Measurements from ENCODE around the gene MED14. TPM values are rescaled to one million over a fixed set of nuclear protein-coding genes. Genes with fewer than 3 reads are reported as not detected.

The MED14 gene
- total RNA-seq, 1 donor from 2014 or later = 53.0 TPM

DNA sequence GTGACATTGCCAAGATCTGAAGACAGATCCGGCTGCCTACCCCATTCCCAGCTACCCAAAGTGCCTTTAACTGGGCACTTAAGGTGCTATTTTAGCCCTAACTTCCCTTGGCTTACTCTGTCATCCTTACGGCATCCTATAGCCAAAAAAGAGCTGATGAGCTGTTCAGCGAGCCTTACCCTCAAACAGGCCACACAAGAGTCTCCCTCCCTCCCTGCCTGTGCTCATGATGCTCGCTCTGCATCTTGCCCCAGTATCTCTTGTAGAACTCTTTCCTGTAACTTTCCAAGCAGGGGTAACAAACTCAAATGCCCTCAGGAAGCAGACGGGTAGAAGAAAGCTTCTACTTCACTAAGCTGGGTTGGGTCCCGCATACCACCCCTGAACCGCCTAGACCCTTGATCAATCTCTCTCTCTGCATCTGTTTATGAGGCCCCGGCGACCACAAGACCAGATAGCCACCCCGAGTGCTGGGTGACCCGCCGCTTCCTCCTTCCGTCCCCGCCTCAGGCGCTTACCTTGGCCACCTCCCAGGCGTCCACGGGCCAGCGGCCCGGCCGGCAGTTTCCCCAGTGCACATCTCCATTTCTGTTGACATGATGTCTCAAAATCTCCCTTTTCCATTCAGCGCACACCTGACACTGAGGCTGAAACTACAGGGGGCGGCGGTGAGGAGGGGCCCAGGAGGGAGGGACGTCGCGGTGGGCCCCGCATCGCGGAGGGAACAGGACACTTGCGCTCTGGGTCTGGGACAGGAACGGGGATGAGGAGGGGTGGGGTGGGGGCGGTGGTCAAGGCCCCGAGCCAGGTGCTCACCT, 88.6 kb downstream of the MED14 start:
- H3K4me1 Mint-ChIP-seq (ENCODE audit: unreplicated experiment) = peaks cover 27% of the 10 kb centered on the region
- peaks cover 3% of the 10 kb centered on the region for H3K36me3 Mint-ChIP-seq (ENCODE audit: unreplicated experiment)
- peak overlapping the region; percentile 86 for H3K4me3 Mint-ChIP-seq (ENCODE audit: unreplicated experiment)
- H3K27me3 Mint-ChIP-seq (ENCODE audit: unreplicated experiment) = no peaks in the 10 kb centered on the region
- DNase-seq (ENCODE audit: extremely low spot score, unreplicated experiment) = no peak
- TF ChIP-seq, protein P1, sequence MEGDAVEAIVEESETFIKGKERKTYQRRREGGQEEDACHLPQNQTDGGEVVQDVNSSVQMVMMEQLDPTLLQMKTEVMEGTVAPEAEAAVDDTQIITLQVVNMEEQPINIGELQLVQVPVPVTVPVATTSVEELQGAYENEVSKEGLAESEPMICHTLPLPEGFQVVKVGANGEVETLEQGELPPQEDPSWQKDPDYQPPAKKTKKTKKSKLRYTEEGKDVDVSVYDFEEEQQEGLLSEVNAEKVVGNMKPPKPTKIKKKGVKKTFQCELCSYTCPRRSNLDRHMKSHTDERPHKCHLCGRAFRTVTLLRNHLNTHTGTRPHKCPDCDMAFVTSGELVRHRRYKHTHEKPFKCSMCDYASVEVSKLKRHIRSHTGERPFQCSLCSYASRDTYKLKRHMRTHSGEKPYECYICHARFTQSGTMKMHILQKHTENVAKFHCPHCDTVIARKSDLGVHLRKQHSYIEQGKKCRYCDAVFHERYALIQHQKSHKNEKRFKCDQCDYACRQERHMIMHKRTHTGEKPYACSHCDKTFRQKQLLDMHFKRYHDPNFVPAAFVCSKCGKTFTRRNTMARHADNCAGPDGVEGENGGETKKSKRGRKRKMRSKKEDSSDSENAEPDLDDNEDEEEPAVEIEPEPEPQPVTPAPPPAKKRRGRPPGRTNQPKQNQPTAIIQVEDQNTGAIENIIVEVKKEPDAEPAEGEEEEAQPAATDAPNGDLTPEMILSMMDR (IDR thresholded peaks at IDR 0.05) = no peak
- no peaks in the 10 kb centered on the region for H3K9me3 Mint-ChIP-seq (ENCODE audit: unreplicated experiment)
- H3K27ac Mint-ChIP-seq (ENCODE audit: unreplicated experiment) = peak overlapping the region; percentile 81

DNA sequence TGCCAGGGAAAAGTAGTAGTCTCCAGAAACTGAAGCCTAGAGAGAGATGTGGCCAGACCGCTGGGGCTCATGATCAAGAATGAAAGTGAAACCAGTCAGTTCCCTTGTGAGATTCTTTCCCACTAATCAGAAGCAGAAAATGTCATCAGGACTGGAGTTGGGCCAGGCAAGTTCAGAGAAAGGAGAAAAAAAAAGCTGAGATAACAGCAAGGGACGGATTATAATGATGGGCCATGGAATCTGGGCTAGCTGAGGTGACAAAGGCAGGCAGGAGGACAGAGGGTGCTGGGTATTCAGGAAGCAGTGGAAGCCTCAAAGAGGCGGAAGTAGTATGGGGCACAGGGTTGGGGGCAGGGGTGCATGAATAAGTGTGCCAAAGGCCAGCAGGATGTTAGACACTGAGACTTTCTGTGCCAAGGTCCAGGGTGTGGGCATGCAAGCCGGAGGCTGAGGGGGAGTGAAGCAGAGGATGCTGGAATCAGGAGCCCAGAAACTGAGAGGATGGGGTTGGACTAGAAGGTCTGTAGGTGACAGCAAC, 90.5 kb downstream of the MED14 start:
- peak overlapping the region; percentile 96 for H3K27ac Mint-ChIP-seq (ENCODE audit: unreplicated experiment)
- peaks cover 27% of the 10 kb centered on the region for H3K4me1 Mint-ChIP-seq (ENCODE audit: unreplicated experiment)
- peak overlapping the region; percentile 75 for H3K4me3 Mint-ChIP-seq (ENCODE audit: unreplicated experiment)
- TF ChIP-seq, protein P1 (IDR thresholded peaks at IDR 0.05) = no peak
- DNase-seq (ENCODE audit: extremely low spot score, unreplicated experiment) = no peak
- H3K27me3 Mint-ChIP-seq (ENCODE audit: unreplicated experiment) = no peaks in the 10 kb centered on the region
- H3K36me3 Mint-ChIP-seq (ENCODE audit: unreplicated experiment) = peaks cover 3% of the 10 kb centered on the region
- H3K9me3 Mint-ChIP-seq (ENCODE audit: unreplicated experiment) = no peaks in the 10 kb centered on the region

DNA sequence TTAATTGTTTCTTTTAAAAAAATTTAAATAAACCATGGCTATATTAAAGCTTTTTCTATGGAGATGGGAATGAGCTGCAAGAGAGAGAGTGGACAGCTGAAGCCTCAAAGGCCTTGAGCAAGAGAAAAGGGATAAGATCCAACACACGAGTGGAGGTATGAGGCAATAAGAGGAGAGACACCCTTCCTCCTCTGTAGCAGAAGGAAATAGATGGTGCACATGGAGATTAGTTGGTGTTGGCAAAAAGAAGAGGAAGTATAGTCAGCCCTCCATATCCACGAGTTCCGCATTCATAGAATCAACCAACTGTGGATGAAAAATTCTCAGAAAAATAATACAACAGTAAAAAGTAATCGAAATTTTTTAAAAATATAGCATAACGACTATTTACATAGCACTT, 91.2 kb downstream of the MED14 start:
- no peak for DNase-seq (ENCODE audit: extremely low spot score, unreplicated experiment)
- peaks cover 27% of the 10 kb centered on the region for H3K4me1 Mint-ChIP-seq (ENCODE audit: unreplicated experiment)
- H3K36me3 Mint-ChIP-seq (ENCODE audit: unreplicated experiment) = peaks cover 3% of the 10 kb centered on the region
- no peaks in the 10 kb centered on the region for H3K27me3 Mint-ChIP-seq (ENCODE audit: unreplicated experiment)
- H3K27ac Mint-ChIP-seq (ENCODE audit: unreplicated experiment) = peak overlapping the region; percentile 64
- peak overlapping the region; percentile 20 for H3K4me3 Mint-ChIP-seq (ENCODE audit: unreplicated experiment)
- TF ChIP-seq, protein P1 (IDR thresholded peaks at IDR 0.05) = no peak
- no peaks in the 10 kb centered on the region for H3K9me3 Mint-ChIP-seq (ENCODE audit: unreplicated experiment)

DNA sequence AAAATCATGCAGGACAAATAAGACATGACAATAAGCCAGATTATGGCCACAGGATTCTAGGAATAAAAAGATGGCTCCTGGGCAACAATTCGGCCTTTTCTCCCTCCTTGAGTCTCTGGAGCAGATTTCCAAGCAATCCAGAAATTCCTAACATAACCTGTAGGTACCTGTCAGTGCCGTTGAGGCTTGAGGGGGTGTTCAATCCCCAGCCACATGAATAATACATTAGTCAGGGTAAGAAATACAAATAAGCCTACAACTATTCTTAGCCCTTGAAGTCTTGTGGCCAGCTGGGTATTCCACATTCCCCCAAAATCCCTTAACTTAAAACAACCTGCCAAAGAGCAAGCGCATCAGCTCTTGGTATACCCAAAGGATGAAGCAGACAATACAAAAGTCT, 97.7 kb downstream of the MED14 start:
- no peak for DNase-seq (ENCODE audit: extremely low spot score, unreplicated experiment)
- Mint-ChIP-seq H3K9me3 (ENCODE audit: unreplicated experiment) (no peaks in the 10 kb centered on the region), H3K27me3 (ENCODE audit: unreplicated experiment) (no peaks in the 10 kb centered on the region), H3K36me3 (ENCODE audit: unreplicated experiment) (peaks cover 27% of the 10 kb centered on the region), H3K4me3 (ENCODE audit: unreplicated experiment) (no peak overlapping the region), H3K4me1 (ENCODE audit: unreplicated experiment) (peaks cover 4% of the 10 kb centered on the region), H3K27ac (ENCODE audit: unreplicated experiment) (no peak overlapping the region)
- TF ChIP-seq, protein P1 (IDR thresholded peaks at IDR 0.05) = no peak

DNA sequence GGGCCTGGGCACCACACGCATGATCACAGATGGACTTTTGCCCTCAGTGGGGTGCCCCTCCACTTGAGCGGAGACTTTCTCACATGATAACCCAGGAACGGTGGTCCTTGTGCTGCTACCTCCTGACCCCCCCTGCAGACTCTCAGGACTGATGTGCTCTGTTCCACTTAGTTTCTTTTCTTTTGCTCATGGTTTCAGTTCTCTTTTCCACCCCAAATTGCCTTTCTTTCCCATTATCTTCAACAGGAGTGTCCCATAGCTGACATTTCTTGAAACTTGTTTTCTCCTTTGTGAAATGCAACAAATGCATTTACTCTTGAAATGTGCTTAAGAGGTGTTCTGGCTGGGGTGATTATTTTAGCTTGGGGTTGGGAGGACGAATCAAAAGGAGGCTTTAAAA, 103.1 kb downstream of the MED14 start:
- H3K27ac Mint-ChIP-seq (ENCODE audit: unreplicated experiment) = no peak overlapping the region
- DNase-seq (ENCODE audit: extremely low spot score, unreplicated experiment) = no peak
- H3K27me3 Mint-ChIP-seq (ENCODE audit: unreplicated experiment) = no peaks in the 10 kb centered on the region
- H3K9me3 Mint-ChIP-seq (ENCODE audit: unreplicated experiment) = no peaks in the 10 kb centered on the region
- no peaks in the 10 kb centered on the region for H3K4me1 Mint-ChIP-seq (ENCODE audit: unreplicated experiment)
- peaks cover 29% of the 10 kb centered on the region for H3K36me3 Mint-ChIP-seq (ENCODE audit: unreplicated experiment)
- TF ChIP-seq, protein P1 (IDR thresholded peaks at IDR 0.05) = no peak
- H3K4me3 Mint-ChIP-seq (ENCODE audit: unreplicated experiment) = no peak overlapping the region
